Activated CD8-positive, alpha-beta T cell treated with anti-CD3 and anti-CD28 coated beads for 36 hours (primary cell): Measurements from ENCODE around the gene SMG1. TPM values are rescaled to one million over a fixed set of nuclear protein-coding genes. Genes with fewer than 3 reads are reported as not detected.

Source experiments
- ATAC-seq: fragments of 200-7000 bp; cut with Tn5 transposase; one replicate; pipeline ENCODE4 v1.10.0; 2021; ENCODE audit warnings: mild to moderate bottlenecking, moderate library complexity
- CTCF ChIA-PET: fragments of 350-600 bp; sonication (Branson Sonifier 250); formaldehyde crosslinking; loops from one replicate; lab custom pipeline; 2021; ENCODE audit warnings: antibody characterized with exemption; lab: Charles Lee
- POLR2A ChIA-PET: fragments of 350-600 bp; sonication (Branson Sonifier 250); formaldehyde crosslinking; loops from one replicate; lab custom pipeline; 2021; ENCODE audit warnings: antibody characterized with exemption; lab: Charles Lee
- DNase-seq: peaks from one replicate; pipeline ENCODE4 v3.0.0-alpha.2; 2020
- H3K27ac Mint-ChIP-seq: one replicate; pipeline ENCODE4 v1.8.0; 2021; ENCODE audit warnings: mild to moderate bottlenecking, mixed read lengths
- H3K27me3 Mint-ChIP-seq: one replicate; pipeline ENCODE4 v1.8.0; 2021; ENCODE audit warnings: mixed read lengths
- H3K36me3 Mint-ChIP-seq: one replicate; pipeline ENCODE4 v1.8.0; 2021; ENCODE audit warnings: low read depth, mixed read lengths
- H3K4me1 Mint-ChIP-seq: one replicate; pipeline ENCODE4 v1.8.0; 2021; ENCODE audit warnings: low read depth, mixed read lengths
- H3K4me3 Mint-ChIP-seq: one replicate; pipeline ENCODE4 v1.8.0; 2021; ENCODE audit warnings: mild to moderate bottlenecking, moderate library complexity, mixed read lengths
- H3K9me3 Mint-ChIP-seq: one replicate; pipeline ENCODE4 v1.8.0; 2021; ENCODE audit warnings: mixed read lengths
- CTCF ChIP-seq: fragments of 200-600 bp; IDR thresholded peaks from one replicate; pipeline ENCODE4 v1.8.0; 2022; ENCODE audit warnings: antibody characterized with exemption, mild to moderate bottlenecking
- intact Hi-C: fragments of 100-400 bp; cut with micrococcal nuclease; formaldehyde crosslinking; loops from one replicate; pipeline ENCODE4 v1.10.0; 2022
- total RNA-seq, 2 experiments: library from RNA; stranded (reverse); gene quantifications; one replicate each; pipeline ENCODE4 v1.2.3, GENCODE V29; 2021

SMG1 gene
- total RNA-seq, 2 experiments from 2014 or later = 103 to 108 TPM

DNA sequence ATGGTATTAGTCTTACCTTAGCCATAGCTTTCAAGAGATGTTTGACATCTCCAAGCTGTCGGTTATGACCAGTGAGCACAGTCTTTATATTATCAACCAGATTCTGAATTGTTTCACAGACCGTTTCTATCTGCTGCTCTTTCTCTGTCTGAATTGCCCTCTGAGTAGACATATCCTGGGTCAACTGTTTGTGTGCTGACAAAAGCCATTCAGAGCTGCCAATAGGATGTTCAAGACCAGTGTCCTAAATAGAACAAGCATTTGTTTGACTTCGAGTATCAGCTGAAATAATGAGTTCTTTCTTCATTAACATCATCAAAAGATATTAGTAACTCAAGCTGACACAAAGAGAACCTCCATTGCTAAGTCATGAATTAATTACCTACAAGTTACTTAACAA lies 109.9 kb downstream of the SMG1 start:
- no peak for TF ChIP-seq CTCF
- ChIA-PET POLR2A (interaction anchor here (0.6 to 1.4 kb wide), 5 partner anchors 10 to 25 kb away, joined by 3 read pairs; no protein-coding TSS in a partner anchor), CTCF (interaction anchor here (0.9 to 8.9 kb wide), 3 partner anchors 13 to 40 kb away, joined by 3 to 59 read pairs (median 4); partner anchors contain the start of gene ARL6IP1)
- DNase-seq (no peak), ATAC-seq (no peak)
- H3K4me1 Mint-ChIP-seq = peaks cover 12% of the 10 kb centered on the region
- H3K9me3 Mint-ChIP-seq = no peaks in the 10 kb centered on the region
- H3K27ac Mint-ChIP-seq = peak overlapping the region; percentile 46
- peaks cover 52% of the 10 kb centered on the region for H3K36me3 Mint-ChIP-seq
- no peak overlapping the region for H3K4me3 Mint-ChIP-seq
- intact Hi-C loops = no loop called here
- no peaks in the 10 kb centered on the region for H3K27me3 Mint-ChIP-seq

DNA sequence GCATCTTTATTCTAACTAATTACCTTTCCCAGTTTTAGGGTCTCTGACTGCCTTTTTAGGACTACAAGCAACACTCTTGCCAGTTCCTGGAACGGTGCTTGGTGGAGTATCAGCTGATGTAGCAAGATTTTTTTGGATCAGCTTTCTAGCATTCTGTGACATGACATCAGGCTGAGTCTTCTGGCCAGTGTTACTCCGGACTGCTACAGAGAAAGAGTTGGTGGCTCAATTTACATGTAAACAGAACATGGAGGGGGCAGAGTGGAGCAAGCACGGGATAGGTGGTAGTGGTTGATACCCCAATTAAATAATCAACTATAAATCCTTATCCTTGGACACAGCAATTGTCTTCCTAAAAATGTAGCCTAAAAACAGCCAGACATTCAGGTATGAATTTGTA lies 114.3 kb downstream of the SMG1 start:
- ChIA-PET CTCF (no interaction called here), POLR2A (no interaction called here)
- no peaks in the 10 kb centered on the region for H3K9me3 Mint-ChIP-seq
- DNase-seq (no peak), ATAC-seq (no peak)
- no peak overlapping the region for H3K4me3 Mint-ChIP-seq
- no peak for TF ChIP-seq CTCF
- no peak overlapping the region for H3K27ac Mint-ChIP-seq
- H3K36me3 Mint-ChIP-seq = peaks cover 60% of the 10 kb centered on the region
- H3K27me3 Mint-ChIP-seq = no peaks in the 10 kb centered on the region
- no peaks in the 10 kb centered on the region for H3K4me1 Mint-ChIP-seq
- intact Hi-C loops = no loop called here

DNA sequence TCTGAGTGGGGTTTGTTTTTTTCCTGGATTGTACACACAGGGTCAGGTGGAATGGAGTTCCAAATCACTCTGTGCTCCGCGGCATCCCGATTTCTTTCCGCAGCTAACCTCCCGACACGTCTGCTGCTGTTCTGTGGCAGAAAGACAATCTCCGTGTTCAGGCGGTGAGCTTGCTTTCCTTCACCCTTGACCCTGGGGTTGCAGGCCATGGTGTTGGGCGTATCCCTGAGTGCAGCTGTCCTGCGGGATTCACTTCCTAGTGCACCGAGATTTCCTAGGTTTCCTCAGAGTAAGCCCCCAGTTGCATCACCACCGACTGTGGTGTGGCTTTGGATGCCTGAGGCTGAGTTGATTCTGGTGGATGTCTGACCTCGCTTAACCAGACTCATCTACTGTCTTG lies 117.0 kb downstream of the SMG1 start:
- TF ChIP-seq CTCF = no peak
- Mint-ChIP-seq H3K36me3 (peaks cover 46% of the 10 kb centered on the region), H3K27ac (no peak overlapping the region), H3K9me3 (no peaks in the 10 kb centered on the region), H3K27me3 (no peaks in the 10 kb centered on the region), H3K4me1 (peaks cover 12% of the 10 kb centered on the region), H3K4me3 (no peak overlapping the region)
- ChIA-PET CTCF (interaction anchor here (1.9 kb wide), 1 partner anchor 8 kb away, joined by 6 read pairs; the partner anchor contains the start of gene ARL6IP1), POLR2A (interaction anchor here (0.5 kb wide), 1 partner anchor 12 kb away, joined by 3 read pairs; no protein-coding TSS in a partner anchor)
- intact Hi-C loops = no loop called here
- ATAC-seq (no peak), DNase-seq (no peak)

DNA sequence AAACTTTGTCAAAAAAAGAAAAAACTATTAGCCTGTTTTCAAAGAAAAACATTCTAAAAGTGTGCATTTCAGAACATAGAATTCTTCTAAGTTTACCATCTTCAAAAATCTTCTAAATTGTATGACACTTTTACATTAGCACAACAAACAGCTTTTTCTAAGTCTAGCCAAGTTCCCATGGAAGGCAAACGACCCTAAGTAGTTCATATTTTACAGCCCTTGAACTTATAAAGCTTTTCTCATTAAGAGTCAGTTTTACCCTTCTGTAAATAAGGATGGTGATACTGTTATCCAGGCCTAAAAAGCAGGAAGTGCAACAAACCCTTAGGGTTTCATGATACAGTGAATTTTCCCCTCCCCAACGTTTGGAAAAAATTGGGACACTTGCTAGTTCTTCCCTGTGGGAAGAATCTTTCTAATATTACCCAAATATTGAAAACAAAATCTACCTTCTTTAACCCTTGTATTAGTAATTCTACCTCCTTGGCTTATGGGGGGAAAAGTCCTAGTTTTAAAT lies 120.9 kb downstream of the SMG1 start:
- H3K36me3 Mint-ChIP-seq = peaks cover 41% of the 10 kb centered on the region
- intact Hi-C loops = no loop called here
- ATAC-seq (no peak), DNase-seq (no peak)
- H3K9me3 Mint-ChIP-seq = no peaks in the 10 kb centered on the region
- H3K27ac Mint-ChIP-seq = peak overlapping the region; percentile 75
- ChIA-PET POLR2A (interaction anchor here (0.8 to 9.0 kb wide), 3 partner anchors 17 to 28 kb away, joined by 3 to 210 read pairs (median 3); partner anchors contain the start of gene RPS15A), CTCF (interaction anchor here (1.4 to 5.2 kb wide), 2 partner anchors 12 to 30 kb away, joined by 4 to 59 read pairs; no protein-coding TSS in a partner anchor)
- TF ChIP-seq CTCF = no peak
- H3K4me1 Mint-ChIP-seq = peaks cover 31% of the 10 kb centered on the region
- H3K4me3 Mint-ChIP-seq = no peak overlapping the region
- no peaks in the 10 kb centered on the region for H3K27me3 Mint-ChIP-seq

- DNase-seq = no peak
- Mint-ChIP-seq H3K4me3 (no peak overlapping the region), H3K27me3 (no peaks in the 10 kb centered on the region), H3K4me1 (peaks cover 39% of the 10 kb centered on the region), H3K36me3 (peaks cover 42% of the 10 kb centered on the region), H3K9me3 (no peaks in the 10 kb centered on the region), H3K27ac (peak overlapping the region; percentile 75)
- ChIA-PET POLR2A (interaction anchor here (1.0 to 9.0 kb wide), 3 partner anchors 13 to 31 kb away, joined by 3 to 210 read pairs (median 4); partner anchors contain the start of gene RPS15A), CTCF (interaction anchor here (0.8 to 6.5 kb wide), 6 partner anchors 13 to 44 kb away, joined by 3 to 59 read pairs (median 5); partner anchors contain the start of gene RPS15A)
- no peak for ATAC-seq
- no peak for TF ChIP-seq CTCF
- intact Hi-C loops = no loop called here
Measured at GRCh38 chr16:18804540-18804939, 121.7 kb downstream of the SMG1 start.
